ENCODE results near the gene HEG1.

HEG1 gene

GRCh38 chr3:125068265-125068664, 12.5 kb upstream of the HEG1 start:
- DNase-seq: no peak

DNA sequence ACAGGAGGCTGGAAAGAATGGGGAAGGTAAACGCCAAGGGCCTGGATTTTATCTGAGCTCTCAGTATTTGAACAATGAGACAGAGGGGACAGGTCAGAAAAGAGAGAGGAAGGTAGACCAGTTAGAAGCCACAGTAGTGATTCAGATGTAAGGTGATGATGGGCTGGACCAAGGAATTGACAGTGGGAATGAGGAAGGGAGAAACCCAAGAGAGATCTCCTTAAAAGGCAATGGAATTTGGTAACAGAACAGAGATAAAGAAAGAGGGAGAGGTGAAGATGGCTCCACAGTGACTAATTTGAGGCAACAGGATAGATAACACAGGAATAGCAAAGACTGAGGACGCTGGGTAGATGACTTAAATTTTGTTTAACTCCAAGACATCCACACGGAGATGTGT, 11.4 kb upstream of the HEG1 start:
- DNase-seq: no peak

DNA sequence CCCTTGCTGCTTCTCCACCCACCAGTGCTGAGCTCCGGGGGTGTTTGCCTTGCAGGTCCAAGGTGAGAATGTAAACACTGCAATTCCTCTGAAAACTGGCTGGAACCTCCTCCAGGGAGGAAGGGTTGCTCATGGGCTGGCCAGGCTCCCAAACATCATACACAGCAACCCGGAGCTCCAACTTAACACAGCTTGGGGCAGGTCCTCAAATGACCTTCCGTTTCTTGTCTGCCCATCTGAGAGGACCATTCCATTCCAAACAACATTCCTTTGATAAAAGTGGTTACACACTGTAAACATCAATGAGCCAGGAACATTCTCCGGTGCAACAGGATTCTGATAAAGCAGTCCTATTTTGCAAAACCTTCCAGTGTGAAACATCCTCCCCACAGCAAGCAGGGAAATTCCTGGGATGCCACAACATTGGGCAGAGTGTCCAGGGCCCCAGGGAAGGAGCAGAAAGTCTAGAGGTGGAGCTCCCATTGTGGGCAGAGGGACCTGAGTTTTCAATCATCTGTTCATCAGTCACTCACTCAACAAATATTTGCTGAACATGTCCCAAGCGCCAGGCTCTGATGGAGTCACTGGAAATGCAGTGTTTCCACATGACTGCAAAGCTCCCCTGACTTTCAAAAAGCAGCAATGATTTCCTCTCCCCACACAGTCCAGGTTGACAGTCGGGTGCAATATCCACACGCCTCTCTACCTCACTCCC, 7.3 kb upstream of the HEG1 start:
- no peak for DNase-seq

- DNase-seq: no peak
Measured at GRCh38 chr3:125061646-125062045, 5.8 kb upstream of the HEG1 start.

GRCh38 chr3:125061170-125061569, 5.4 kb upstream of the HEG1 start:
- no peak for DNase-seq

- peak; percentile 61 for DNase-seq
Measured at GRCh38 chr3:125059488-125060245, 3.9 kb upstream of the HEG1 start.

DNA sequence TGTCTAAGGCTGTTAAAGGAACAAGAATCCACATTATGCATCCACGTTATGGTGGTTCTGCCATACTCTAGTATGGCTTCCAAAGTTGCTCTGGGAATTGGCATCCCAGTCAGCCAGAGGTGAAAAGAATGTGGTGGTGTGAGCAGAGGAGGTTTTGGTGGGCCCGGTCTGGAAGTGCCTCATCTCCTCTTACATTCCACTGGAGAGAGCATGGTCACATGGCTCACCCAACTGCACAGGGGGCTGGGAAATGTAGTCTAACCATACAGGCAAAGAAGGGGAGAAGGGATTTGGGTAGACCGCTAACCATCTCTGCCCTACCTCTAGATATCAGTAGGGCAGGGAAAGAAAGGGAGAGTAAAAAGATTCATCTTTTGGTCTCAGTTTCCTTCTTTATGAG, 3.2 kb upstream of the HEG1 start:
- DNase-seq: no peak

GRCh38 chr3:125058529-125058928, 2.7 kb upstream of the HEG1 start:
- no peak for DNase-seq

DNA sequence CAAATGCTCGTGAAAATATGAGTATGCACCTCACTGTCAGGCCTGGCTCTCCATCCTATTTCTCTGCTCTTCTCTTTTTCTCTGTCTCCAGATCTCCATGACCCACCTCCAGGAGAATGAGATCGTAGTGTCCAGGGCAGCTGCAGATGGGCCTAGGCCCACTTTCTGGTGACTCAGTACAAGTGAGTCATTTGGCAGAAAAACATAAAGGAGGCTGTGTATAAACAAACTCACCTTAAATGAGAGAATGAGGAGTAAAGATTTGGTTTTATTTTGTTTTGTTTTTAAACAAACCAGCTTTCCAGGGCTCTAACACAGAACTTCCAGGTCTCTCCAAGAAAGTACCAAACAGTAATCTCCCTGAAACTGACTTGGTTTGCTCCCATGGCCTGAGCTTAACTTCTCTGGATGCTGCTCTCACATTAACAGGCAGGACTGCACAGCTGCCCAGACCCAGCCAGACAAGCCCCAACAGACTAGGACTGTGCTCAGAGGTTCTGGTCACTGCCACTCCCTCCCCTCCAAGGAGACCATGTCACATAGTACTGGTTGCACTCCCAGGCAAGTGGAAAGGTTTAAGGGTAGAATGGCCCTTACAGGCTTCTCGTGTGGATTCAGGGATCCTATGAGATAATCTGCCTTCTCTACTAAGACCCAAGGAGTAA, 1.5 kb upstream of the HEG1 start:
- no peak for DNase-seq

DNA sequence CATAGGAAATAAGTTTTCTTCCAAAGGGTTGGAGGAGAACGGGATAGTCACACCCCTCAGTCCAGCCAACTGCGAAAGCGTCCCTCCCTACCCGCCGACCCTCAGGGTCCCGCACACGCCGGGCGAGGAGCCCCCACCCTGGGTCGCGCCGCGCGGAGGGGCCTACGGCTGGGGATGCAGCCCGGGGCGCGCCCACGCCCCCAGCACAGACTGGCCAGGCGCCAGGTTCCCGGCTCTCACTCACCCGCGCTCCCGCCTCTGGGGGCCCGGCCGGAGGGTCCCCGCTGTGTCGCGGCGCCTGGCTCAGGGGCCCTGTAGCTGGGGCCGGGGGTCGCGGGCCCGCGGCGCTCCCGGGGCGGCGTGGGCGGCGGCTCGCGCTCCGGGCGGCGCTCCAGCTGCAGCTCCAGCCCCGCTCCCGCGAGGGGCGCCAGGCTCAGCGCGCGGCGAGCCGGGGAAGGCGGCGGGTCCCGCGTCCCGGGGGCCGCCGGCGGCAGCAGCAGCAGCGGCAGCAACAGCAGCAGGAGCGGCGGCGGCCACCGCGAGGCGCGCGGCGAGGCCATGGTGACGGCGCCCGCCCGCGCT, 375 bp downstream of the HEG1 start:
- peak; percentile 81 for DNase-seq

DNA sequence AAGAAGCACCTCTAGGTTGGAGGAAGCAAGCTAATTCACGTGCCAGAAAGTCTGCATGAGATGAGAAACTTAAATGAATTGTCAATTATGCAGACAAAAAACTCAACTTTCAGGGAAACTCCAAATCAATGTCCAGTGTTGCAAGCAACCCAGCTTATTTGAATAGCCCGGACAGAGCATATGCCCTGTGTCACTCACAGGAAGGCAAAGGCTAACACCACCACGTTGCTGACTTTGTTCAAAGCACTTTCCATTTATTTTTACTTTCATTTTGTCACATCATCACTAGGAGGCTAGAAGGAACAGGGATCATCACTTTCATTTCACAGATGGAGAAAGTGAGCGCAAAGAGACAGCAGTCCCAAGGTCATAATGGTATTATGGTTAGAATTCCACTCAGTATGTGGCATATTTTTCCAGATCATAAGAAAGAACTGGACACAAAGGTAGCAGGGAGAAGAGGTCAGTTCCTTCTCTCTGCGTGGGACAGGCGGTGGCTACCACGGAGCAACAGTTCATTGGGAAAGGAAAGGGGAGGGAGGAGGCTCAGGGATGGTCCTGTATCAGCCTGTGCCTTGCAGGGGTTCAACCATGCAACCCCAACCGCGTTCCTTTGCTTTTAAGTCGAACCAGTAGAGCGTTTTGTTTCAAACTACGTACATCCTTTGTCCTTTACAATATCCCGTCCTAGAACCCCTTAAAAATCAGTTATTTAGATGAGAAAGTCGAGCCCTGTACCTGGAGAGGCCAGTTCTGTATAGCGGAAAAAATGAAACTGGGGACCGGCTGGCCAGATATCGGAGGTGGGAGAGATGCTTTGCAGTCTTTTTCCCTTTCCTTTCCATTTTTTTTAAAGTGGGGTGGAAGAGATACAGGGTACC, 1.1 kb downstream of the HEG1 start:
- no peak for DNase-seq

- no peak for DNase-seq
Measured at GRCh38 chr3:125054062-125054448, 1.7 kb downstream of the HEG1 start.

DNA sequence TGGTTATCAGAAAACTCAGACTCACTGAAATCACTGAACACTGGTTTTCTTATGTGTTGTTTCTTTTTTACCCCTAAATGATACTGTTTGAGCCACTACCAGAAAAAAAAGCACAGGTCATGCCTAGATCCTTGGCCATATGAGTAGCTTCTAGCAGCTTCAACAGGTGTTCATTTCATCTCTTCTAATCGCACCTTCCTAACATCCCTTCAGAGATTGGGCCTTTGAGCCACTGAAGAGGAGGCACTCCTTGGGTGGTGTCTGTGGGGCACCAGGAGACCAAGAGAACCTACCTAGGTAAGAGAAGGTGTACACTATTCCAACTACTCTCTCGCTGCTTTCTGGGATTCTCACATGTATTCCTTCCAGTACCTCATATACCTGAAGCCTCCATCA, 2.5 kb downstream of the HEG1 start:
- no peak for DNase-seq

DNA sequence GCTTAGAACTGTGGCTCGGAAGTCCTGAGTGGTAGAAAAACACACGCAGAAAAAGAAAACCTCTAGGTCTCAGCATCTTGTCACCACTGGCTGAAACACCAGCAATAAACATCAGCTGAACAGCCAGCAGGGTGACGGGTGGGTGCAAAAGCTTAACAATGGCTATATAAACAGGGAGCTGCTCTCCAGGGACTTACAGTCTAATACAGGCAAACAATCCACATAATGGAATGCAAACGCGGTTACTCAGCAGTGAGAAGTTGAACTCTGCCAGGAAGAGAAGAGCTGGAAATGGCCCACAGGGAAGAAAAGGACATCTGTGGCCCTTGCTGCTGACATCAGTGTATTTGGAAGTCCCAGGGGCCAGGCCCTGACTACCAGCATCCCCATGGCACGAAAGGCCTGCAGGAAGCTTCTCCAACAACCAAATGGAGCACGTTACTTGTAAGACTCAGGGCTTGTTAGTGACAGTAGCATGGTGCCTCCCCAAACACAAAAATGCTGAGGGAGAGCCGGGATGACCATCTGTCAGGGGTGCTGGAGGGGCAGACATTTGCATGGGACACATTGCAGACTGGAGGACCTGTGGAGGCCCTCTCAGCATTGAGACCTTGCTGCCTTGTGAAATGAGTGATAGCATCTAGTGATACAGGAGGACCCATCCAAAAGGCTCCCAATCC, 3.0 kb downstream of the HEG1 start:
- DNase-seq: peak; percentile 18

DNA sequence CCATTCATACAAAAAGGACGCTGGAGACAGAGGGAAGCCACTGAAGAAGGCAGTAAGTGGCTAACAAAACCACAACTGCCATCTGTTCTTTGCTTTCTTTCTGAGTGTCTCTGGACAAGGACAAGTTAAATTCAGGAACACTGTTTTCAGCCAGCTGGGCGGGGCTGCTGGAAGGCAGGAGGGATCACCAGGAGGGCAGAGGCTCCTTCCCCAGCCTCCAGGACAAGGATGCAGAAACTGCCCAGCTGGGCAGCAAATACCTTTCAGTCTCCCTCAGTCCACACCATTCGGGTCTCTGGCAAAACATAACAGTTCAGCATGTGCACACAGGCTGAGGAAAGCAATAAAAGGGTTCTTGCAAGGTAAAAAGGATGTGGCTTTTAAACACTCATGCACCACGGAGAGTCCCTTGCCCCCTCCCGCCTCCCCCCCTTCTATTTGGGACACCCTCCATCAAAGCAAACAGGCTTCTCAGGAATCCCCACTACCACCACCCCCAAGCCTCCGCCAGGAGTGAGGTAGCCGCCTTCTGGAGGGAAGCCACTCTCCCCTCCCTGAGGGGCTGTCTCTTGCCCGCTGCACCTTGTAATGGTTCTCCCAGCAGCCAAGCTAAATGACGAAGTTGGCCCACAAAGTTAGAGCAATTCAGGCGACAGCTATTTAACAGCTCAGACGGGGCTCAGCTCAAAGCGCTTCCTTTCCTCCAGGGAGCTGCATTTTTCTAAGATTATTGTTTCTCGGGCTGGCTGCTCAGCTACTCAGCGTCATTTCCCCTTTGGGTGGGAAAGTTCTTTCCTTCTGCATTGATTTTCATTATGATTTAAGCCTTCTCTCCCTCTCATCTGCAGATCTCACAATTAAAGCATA, 3.8 kb downstream of the HEG1 start:
- no peak for DNase-seq

DNA sequence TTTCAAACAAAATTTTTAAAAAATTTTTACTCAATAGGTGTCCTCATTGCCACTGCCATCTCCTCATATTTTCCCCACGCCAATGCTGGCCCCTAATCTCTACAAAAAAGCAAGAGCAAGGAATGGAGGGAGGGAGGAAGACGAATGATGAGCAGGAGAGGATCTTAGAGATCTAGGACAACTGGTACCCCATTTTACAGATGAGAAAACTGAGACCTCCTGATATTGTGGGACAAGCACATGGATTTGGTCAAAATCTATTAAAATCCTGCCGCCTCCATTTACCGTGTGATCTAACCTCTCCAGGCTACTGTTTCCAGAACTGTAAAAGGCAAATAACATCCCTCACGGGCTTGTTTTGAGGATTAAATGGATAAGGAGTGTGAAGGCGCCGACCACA, 4.6 kb downstream of the HEG1 start:
- DNase-seq: no peak

- DNase-seq: peak; percentile 72
Measured at GRCh38 chr3:125050488-125051090, 5.2 kb downstream of the HEG1 start.

DNA sequence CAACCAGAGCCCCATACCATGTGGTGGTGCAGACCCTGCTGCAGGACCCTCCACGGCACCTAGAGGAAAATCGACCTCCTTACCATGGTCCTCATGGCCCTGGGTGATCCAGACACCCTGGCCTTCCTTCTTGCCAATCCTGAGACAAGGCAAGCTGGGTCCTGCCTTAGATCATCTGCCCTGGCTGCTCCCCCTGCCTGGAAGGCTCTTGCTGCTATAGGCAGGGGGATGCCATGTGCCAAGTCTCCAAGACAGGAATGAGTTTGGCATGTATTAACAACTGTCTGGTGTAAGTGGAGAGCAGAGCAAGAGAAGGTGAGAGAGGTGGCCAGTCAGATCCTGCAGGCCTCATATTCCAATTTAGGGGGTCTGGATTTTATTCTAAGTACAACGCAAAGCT, 7.5 kb downstream of the HEG1 start:
- DNase-seq: no peak

GRCh38 chr3:125045965-125046364, 9.8 kb downstream of the HEG1 start:
- no peak for DNase-seq

DNA sequence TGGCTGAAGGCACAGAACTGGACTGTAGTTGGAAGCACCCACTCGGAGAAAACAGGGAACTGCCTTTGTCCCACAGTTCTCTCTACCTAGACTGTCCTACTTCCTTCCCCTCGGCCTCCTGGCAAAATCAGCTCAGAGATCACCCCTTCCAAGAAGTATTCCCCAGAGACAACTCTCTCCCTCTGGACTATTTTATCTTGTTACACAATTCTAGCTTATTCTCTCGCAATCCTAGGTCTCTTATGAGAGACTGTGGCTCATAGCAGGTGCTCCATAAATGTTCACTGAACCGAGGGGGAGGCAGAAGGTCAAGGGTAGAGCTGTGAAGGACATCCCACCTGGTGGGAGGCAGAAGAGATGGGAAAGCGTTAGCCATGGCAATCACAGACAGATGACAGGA, 10.6 kb downstream of the HEG1 start:
- no peak for DNase-seq

All from NCI-H146 (cell line).